HCT116 (cell line): Measurements from ENCODE around the gene GDF10. TPM values are rescaled to one million over a fixed set of nuclear protein-coding genes. Genes with fewer than 3 reads are reported as not detected.

Experiments used
- ATAC-seq: fragments of 200-7000 bp; cut with Tn5 transposase; 2 replicates; pipeline ENCODE4 v1.9.1; 2020; ENCODE audit warnings: mild to moderate bottlenecking, moderate library complexity
- BruUV-seq: library from RNA; stranded (reverse); fragments of 400-500 nt; replicated peaks from 2 replicates; lab custom pipeline; 2021; lab: Mats Ljungman, UMichigan
- CTCF ChIA-PET: fragments of 300-600 bp; sonication (Branson Sonifier 250); formaldehyde crosslinking; loops from one replicate; lab custom pipeline; 2021; ENCODE audit warnings: antibody characterized with exemption; lab: Charles Lee
- POLR2A ChIA-PET: fragments of 300-600, 350-600 bp; sonication (Branson Sonifier 250); formaldehyde crosslinking; loops from one replicate; lab custom pipeline; 2021; ENCODE audit warnings: antibody characterized with exemption; lab: Charles Lee
- RAD21 ChIA-PET, 2 experiments: fragments of 300-600 bp; sonication (Branson Sonifier 250); formaldehyde crosslinking; loops; one replicate each; lab custom pipeline; 2023; ENCODE audit warnings: low total read pairs in 2 of 2; ENCODE audit not compliant: uncharacterized antibody in 2 of 2, unreplicated experiment in 2 of 2, low non-redundant PET in 1 of 2; lab: Charles Lee
- DNase-seq: peaks from one replicate; pipeline ENCODE4 v3.0.0-alpha.2; 2010; ENCODE audit warnings: low read depth, low spot score
- H2AFZ ChIP-seq: fragments of 200-600 bp; shearing (Covaris generic), sonication (generic); 2 replicates; pipeline ENCODE4 v1.6.1; 2017; ENCODE audit warnings: low read depth, mixed run types, mixed read lengths, antibody characterized with exemption, low read length; ENCODE audit not compliant: poor library complexity, severe bottlenecking
- H3K27ac ChIP-seq: 2 replicates; pipeline ENCODE4 v1.5.1; 2012; ENCODE audit warnings: low read depth, low read length
- H3K27me3 ChIP-seq: fragments of 200-600 bp; sonication (generic); 2 replicates; pipeline ENCODE4 v1.6.1; 2016; ENCODE audit warnings: mixed run types, low read length, mixed read lengths; ENCODE audit not compliant: insufficient read depth
- H3K36me3 ChIP-seq, 2 experiments: fragments of 200-500 bp in 1 of 2; fragments of 200-600 bp in 1 of 2; sonication (Bioruptor generic) in 1 of 2; sonication (generic) in 1 of 2; 2 replicates each; pipeline versions ENCODE4 v1.5.1 to v1.6.1; 2014 to 2016; ENCODE audit warnings: low read length in 2 of 2, inconsistent platforms in 1 of 2, mixed read lengths in 1 of 2, mixed run types in 1 of 2; ENCODE audit not compliant: insufficient read depth in 2 of 2, control insufficient read depth in 1 of 2
- H3K4me1 ChIP-seq, 2 experiments: fragments of 200-600 bp in 1 of 2; sonication (generic) in 1 of 2; 2 replicates each; pipeline versions ENCODE4 v1.5.1 to v1.6.1; 2012 to 2017; ENCODE audit warnings: low read length in 2 of 2, inconsistent platforms in 1 of 2, mild to moderate bottlenecking in 1 of 2, mixed read lengths in 1 of 2, mixed run types in 1 of 2, moderate library complexity in 1 of 2; ENCODE audit not compliant: insufficient read depth in 2 of 2, control insufficient read depth in 1 of 2
- H3K4me2 ChIP-seq: fragments of 200-600 bp; sonication (generic); 2 replicates; pipeline ENCODE4 v1.6.1; 2017; ENCODE audit warnings: mixed run types, low read length, mixed read lengths
- H3K4me3 ChIP-seq, 2 experiments: fragments of 200-600 bp in 1 of 2; sonication (generic) in 1 of 2; replicated peaks in 1 of 2; 2 replicates each; pipeline ENCODE4 v1.5.1; 2011 to 2016; ENCODE audit warnings: low read length in 2 of 2, control low read depth in 1 of 2, low read depth in 1 of 2, mild to moderate bottlenecking in 1 of 2, mixed read lengths in 1 of 2, mixed run types in 1 of 2
- H3K79me2 ChIP-seq: fragments of 200-600 bp; sonication (generic); 2 replicates; pipeline ENCODE4 v1.6.1; 2017; ENCODE audit warnings: mild to moderate bottlenecking, mixed run types, low read length, moderate library complexity, mixed read lengths; ENCODE audit not compliant: insufficient read depth
- H3K9ac ChIP-seq: fragments of 200-600 bp; sonication (generic); 2 replicates; pipeline ENCODE4 v1.6.1; 2016; ENCODE audit warnings: low read length, mixed read lengths
- H3K9me2 ChIP-seq: fragments of 200-600 bp; sonication (generic), shearing (Covaris generic); 2 replicates; pipeline ENCODE4 v1.6.1; 2017; ENCODE audit warnings: mixed run types, mild to moderate bottlenecking, moderate library complexity; ENCODE audit not compliant: insufficient read depth
- H3K9me3 ChIP-seq, 2 experiments: fragments of 200-500 bp in 1 of 2; fragments of 200-600 bp in 1 of 2; sonication (Bioruptor generic) in 1 of 2; sonication (generic) in 1 of 2; 2 replicates each; pipeline ENCODE4 v1.6.1; 2014 to 2017; ENCODE audit warnings: low read length in 2 of 2, mixed read lengths in 2 of 2, inconsistent platforms in 1 of 2, low read depth in 1 of 2, mild to moderate bottlenecking in 1 of 2, mixed run types in 1 of 2, moderate library complexity in 1 of 2; ENCODE audit not compliant: control insufficient read depth in 1 of 2, insufficient read depth in 1 of 2
- H4K20me1 ChIP-seq: fragments of 200-600 bp; sonication (generic), shearing (Covaris generic); 2 replicates; pipeline ENCODE4 v1.6.1; 2017; ENCODE audit warnings: mixed run types, mild to moderate bottlenecking, moderate library complexity; ENCODE audit not compliant: insufficient read depth
- ATF3 ChIP-seq: IDR thresholded peaks from 2 replicates; pipeline ENCODE4 v1.6.1; 2012
- CBX3 ChIP-seq: IDR thresholded peaks from 2 replicates; pipeline ENCODE4 v1.6.1; 2012; ENCODE audit warnings: low read depth
- CTCF ChIP-seq, 3 experiments: fragments of 200-600 bp in 1 of 3; sonication (generic) in 1 of 3; IDR thresholded peaks in 2 of 3; conservative IDR thresholded peaks in 1 of 3; 2 replicates each; pipeline ENCODE4 v1.5.1; 2012 to 2017; ENCODE audit warnings: low read depth in 2 of 3, low read length in 2 of 3, antibody characterized with exemption in 1 of 3, borderline replicate concordance in 1 of 3, control low read depth in 1 of 3, mild to moderate bottlenecking in 1 of 3, mixed read lengths in 1 of 3, mixed run types in 1 of 3, moderate library complexity in 1 of 3; ENCODE audit not compliant: insufficient read depth in 1 of 3
- EGR1 ChIP-seq: IDR thresholded peaks from 2 replicates; pipeline ENCODE4 v1.6.1; 2012; ENCODE audit warnings: low read depth
- ELF1 ChIP-seq: IDR thresholded peaks from 2 replicates; pipeline ENCODE4 v1.6.1; 2012; ENCODE audit warnings: low read depth, borderline replicate concordance
- EZH2 ChIP-seq: fragments of 200-600 bp; sonication (generic); IDR thresholded peaks from 2 replicates; pipeline ENCODE4 v1.6.1; 2017; ENCODE audit warnings: antibody characterized with exemption, mixed run types
- FOSL1 ChIP-seq: IDR thresholded peaks from 2 replicates; pipeline ENCODE4 v1.6.1; 2012; ENCODE audit warnings: low read depth
- JUND ChIP-seq: IDR thresholded peaks from 2 replicates; pipeline ENCODE4 v1.6.1; 2012
- MAX ChIP-seq: IDR thresholded peaks from 2 replicates; pipeline ENCODE4 v1.6.1; 2012
- POLR2A ChIP-seq: IDR thresholded peaks from 2 replicates; pipeline ENCODE4 v1.7.0; 2011; ENCODE audit warnings: borderline replicate concordance; ENCODE audit not compliant: insufficient read depth, insufficient read length; ENCODE audit errors: extremely low read depth
- POLR2AphosphoS5 ChIP-seq: IDR thresholded peaks from 2 replicates; pipeline ENCODE4 v1.6.1; 2011; ENCODE audit warnings: mild to moderate bottlenecking, low read depth, low read length, moderate library complexity
- SIN3A ChIP-seq: IDR thresholded peaks from 2 replicates; pipeline ENCODE4 v1.6.1; 2012; ENCODE audit warnings: low read depth
- SP1 ChIP-seq: IDR thresholded peaks from 2 replicates; pipeline ENCODE4 v1.6.1; 2012; ENCODE audit warnings: low read depth
- SRF ChIP-seq: IDR thresholded peaks from 2 replicates; pipeline ENCODE4 v1.6.1; 2012; ENCODE audit warnings: low read depth
- TCF7L2 ChIP-seq: IDR thresholded peaks from 2 replicates; pipeline ENCODE4 v1.7.0; 2011; ENCODE audit warnings: borderline replicate concordance, inconsistent platforms; ENCODE audit not compliant: insufficient read depth, insufficient read length; ENCODE audit errors: extremely low read depth
- YY1 ChIP-seq: IDR thresholded peaks from 2 replicates; pipeline ENCODE4 v1.6.1; 2011; ENCODE audit warnings: low read length, low read depth, moderate library complexity, mild to moderate bottlenecking; ENCODE audit not compliant: insufficient replicate concordance; ENCODE audit errors: extremely low read depth
- ZBTB33 ChIP-seq: IDR thresholded peaks from 2 replicates; pipeline ENCODE4 v1.6.1; 2011; ENCODE audit warnings: mild to moderate bottlenecking, low read length, moderate library complexity; ENCODE audit not compliant: insufficient replicate concordance; ENCODE audit errors: extremely low read depth
- ZFX ChIP-seq: fragments of 450-650 bp; IDR thresholded peaks from 2 replicates; pipeline ENCODE4 v1.6.1; 2017
- intact Hi-C: fragments of 100-400 bp; cut with micrococcal nuclease; formaldehyde crosslinking; loops from 2 replicates; pipeline ENCODE4 v1.10.0; 2022
- total RNA-seq: library from RNA; stranded (reverse); gene quantifications from one replicate; pipeline ENCODE4 v1.2.1, GENCODE V29; 2021; ENCODE audit not compliant: unreplicated experiment
- TF ChIP-seq, protein P1 (sequence below): IDR thresholded peaks from 2 replicates; pipeline ENCODE4 v1.6.1; 2012; ENCODE audit warnings: low read depth

Gene GDF10
- total RNA-seq, 1 experiment from 2014 or later, result not detected

GRCh38 chr10:47337310-47337709, 37.3 kb downstream of the GDF10 start:
- Histone ChIP-seq H3K36me3 (no peaks in the 10 kb centered on the region), H3K9ac (no peak overlapping the region), H3K4me3 (no peak overlapping the region), H3K4me2 (no peak overlapping the region), H2AFZ (no peak overlapping the region), H3K79me2 (no peaks in the 10 kb centered on the region), H4K20me1 (no peaks in the 10 kb centered on the region), H3K27me3 (0 out of 2 replicates have a peak, but pooled peaks cover 9% of the 10 kb centered on the region), H3K9me3 (no peaks in the 10 kb centered on the region), H3K9me2 (no peaks in the 10 kb centered on the region), H3K27ac (no peak overlapping the region), H3K4me1 (peaks cover 0 to under 1% of the 10 kb centered on the region in 2 experiments; a peak in 1 of 4 replicates)
- no TSS peak for BruUV-seq
- RAD21 ChIA-PET, result no interaction called here
- TF ChIP-seq ZBTB33 (no peak), CTCF (IDR thresholded peaks at IDR 0.05 in 2 of 3, conservative IDR thresholded peaks at IDR 0.05 in 1 of 3; ENCODE audit: borderline replicate concordance in 1 of 3, insufficient read depth in 1 of 3, low read depth in 2 of 3, low read length in 2 of 3) (no peak), ELF1 (no peak), EZH2 (no peak), ZFX (no peak), YY1 (no peak), POLR2AphosphoS5 (no peak), SP1 (no peak), TCF7L2 (no peak), FOSL1 (no peak), CBX3 (no peak), EGR1 (no peak), SRF (no peak), JUND (no peak), ATF3 (no peak), MAX (no peak), POLR2A (no peak), SIN3A (no peak)
- TF ChIP-seq, protein P1, sequence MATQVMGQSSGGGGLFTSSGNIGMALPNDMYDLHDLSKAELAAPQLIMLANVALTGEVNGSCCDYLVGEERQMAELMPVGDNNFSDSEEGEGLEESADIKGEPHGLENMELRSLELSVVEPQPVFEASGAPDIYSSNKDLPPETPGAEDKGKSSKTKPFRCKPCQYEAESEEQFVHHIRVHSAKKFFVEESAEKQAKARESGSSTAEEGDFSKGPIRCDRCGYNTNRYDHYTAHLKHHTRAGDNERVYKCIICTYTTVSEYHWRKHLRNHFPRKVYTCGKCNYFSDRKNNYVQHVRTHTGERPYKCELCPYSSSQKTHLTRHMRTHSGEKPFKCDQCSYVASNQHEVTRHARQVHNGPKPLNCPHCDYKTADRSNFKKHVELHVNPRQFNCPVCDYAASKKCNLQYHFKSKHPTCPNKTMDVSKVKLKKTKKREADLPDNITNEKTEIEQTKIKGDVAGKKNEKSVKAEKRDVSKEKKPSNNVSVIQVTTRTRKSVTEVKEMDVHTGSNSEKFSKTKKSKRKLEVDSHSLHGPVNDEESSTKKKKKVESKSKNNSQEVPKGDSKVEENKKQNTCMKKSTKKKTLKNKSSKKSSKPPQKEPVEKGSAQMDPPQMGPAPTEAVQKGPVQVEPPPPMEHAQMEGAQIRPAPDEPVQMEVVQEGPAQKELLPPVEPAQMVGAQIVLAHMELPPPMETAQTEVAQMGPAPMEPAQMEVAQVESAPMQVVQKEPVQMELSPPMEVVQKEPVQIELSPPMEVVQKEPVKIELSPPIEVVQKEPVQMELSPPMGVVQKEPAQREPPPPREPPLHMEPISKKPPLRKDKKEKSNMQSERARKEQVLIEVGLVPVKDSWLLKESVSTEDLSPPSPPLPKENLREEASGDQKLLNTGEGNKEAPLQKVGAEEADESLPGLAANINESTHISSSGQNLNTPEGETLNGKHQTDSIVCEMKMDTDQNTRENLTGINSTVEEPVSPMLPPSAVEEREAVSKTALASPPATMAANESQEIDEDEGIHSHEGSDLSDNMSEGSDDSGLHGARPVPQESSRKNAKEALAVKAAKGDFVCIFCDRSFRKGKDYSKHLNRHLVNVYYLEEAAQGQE, result no peak
- ATAC-seq, result no peak
- POLR2A ChIA-PET, result no interaction called here
- no peak for DNase-seq
- CTCF ChIA-PET, result interaction anchor here (0.8 kb wide), 1 partner anchor 313 kb away, joined by 4 read pairs; no protein-coding TSS in a partner anchor
- intact Hi-C loops, result no loop called here
